Esophagus muscularis mucosa (tissue), 3 donors: Measurements from ENCODE around the gene TRIM37.

Source experiments
- EP300 ChIP-seq: sonication (generic); formaldehyde crosslinking; IDR thresholded peaks from one replicate; pipeline ENCODE4 v1.6.1; 2017; ENCODE audit warnings: antibody characterized with exemption
- TF ChIP-seq, protein P1 (sequence below), 3 experiments: fragments of 200-600 bp in 2 of 3; fragments of 450-650 bp in 1 of 3; sonication (generic) in 2 of 3; IDR thresholded peaks; one replicate each; pipeline ENCODE4 v1.5.1; 2017 to 2019; ENCODE audit warnings: antibody characterized with exemption in 3 of 3, mild to moderate bottlenecking in 2 of 3, moderate library complexity in 1 of 3

DNA sequence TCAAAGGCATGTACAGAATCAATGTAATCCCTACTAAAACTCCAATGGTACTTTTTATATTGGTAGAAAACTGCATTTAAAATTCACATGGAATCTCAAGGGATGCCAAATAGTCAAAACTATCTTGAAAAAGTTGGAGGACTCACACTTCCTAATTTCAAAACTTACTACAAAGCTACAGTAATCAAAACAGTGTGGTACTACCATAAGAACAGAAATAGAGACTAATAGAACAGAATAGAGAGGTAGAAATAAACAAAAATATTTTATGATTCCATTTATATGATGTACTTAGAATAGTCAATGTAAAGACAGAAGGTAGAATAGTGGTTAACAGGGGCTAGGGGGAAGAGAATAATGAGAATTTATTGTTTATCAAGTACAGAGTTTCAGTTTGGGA is 8.8 kb downstream of the TRIM37 start:
- TF ChIP-seq, protein P1, sequence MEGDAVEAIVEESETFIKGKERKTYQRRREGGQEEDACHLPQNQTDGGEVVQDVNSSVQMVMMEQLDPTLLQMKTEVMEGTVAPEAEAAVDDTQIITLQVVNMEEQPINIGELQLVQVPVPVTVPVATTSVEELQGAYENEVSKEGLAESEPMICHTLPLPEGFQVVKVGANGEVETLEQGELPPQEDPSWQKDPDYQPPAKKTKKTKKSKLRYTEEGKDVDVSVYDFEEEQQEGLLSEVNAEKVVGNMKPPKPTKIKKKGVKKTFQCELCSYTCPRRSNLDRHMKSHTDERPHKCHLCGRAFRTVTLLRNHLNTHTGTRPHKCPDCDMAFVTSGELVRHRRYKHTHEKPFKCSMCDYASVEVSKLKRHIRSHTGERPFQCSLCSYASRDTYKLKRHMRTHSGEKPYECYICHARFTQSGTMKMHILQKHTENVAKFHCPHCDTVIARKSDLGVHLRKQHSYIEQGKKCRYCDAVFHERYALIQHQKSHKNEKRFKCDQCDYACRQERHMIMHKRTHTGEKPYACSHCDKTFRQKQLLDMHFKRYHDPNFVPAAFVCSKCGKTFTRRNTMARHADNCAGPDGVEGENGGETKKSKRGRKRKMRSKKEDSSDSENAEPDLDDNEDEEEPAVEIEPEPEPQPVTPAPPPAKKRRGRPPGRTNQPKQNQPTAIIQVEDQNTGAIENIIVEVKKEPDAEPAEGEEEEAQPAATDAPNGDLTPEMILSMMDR (IDR thresholded peaks at IDR 0.05): no peak
- no peak for TF ChIP-seq EP300
